ENCODE data around the gene PYGO2.

PYGO2 gene

DNA sequence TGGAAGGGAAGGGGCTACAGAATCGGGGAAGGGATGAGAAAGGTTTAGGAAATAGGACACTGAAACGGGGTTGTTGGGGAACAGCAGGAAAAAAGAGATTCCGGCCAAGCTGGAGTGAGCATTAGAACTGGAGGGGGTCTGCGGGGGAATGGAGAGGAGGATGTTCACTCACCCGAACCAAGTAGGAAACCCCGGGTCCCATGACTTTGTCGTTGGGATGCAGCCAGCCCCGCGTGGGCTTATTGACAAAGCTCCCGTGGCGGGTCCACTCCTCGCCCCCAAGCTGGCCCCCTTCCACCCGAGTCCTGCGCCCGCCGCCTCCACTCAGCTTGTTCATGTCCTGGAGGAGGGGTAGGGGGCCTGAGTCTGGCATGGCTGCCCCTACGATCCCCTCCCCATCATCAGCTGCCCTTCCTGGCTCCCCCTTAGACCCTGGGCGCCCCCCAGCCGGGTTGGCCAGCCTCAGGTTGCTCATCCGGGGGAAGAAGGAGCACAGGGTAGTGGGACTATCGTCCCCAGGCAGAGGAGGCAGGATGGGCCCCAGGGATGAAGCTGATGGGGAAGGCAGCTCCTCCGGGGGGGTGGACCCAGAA lies 8.4 kb upstream of the PYGO2 start:
- TF ChIP-seq, protein P1, sequence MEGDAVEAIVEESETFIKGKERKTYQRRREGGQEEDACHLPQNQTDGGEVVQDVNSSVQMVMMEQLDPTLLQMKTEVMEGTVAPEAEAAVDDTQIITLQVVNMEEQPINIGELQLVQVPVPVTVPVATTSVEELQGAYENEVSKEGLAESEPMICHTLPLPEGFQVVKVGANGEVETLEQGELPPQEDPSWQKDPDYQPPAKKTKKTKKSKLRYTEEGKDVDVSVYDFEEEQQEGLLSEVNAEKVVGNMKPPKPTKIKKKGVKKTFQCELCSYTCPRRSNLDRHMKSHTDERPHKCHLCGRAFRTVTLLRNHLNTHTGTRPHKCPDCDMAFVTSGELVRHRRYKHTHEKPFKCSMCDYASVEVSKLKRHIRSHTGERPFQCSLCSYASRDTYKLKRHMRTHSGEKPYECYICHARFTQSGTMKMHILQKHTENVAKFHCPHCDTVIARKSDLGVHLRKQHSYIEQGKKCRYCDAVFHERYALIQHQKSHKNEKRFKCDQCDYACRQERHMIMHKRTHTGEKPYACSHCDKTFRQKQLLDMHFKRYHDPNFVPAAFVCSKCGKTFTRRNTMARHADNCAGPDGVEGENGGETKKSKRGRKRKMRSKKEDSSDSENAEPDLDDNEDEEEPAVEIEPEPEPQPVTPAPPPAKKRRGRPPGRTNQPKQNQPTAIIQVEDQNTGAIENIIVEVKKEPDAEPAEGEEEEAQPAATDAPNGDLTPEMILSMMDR (IDR thresholded peaks at IDR 0.05; ENCODE audit: low read depth, low read length) = no peak
- DNase-seq (ENCODE audit: extremely low read depth, low read depth) = no peak

DNA sequence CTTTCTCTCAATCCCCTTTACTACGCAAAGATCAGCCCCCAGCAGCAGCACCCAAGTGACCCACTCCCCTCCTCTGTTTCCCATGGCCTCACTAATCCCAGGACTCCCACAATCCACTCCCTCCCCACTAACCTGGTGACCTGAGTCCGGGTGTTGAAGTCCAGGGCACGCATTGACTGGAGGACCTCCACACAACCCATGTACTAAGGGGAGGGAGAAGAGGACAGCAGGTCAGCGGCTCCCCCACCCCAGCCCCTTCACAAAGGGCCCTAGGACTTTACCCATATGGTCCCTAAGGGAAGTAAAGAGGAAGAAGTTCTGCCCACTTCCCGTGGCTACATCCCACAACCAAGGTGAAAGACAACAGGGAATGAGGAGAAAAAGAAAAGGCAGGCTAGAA lies 7.7 kb upstream of the PYGO2 start:
- TF ChIP-seq, protein P1 (IDR thresholded peaks at IDR 0.05; ENCODE audit: low read depth, low read length) = no peak
- no peak for DNase-seq (ENCODE audit: extremely low read depth, low read depth)

DNA sequence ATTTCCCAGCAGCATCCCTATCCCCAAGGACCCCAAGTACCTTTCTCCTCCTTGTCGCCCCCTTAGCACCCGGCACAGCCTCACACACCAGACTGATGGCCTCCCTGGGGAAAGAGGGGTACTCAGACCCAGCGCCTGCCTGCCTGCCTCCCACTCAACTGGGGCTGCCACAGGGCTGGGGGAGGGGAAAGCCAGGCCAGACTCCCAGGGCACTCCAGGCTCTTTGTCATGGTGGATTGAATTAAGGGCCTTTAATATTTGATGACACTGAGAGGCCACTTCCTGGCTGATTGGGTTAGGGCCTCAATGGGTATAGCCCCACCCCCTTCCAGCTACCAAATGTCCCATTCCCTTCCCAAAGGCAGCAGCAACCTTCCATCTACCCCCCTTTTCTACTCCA lies 7.1 kb upstream of the PYGO2 start:
- DNase-seq (ENCODE audit: extremely low read depth, low read depth) = no peak
- TF ChIP-seq, protein P1 (IDR thresholded peaks at IDR 0.05; ENCODE audit: low read depth, low read length) = no peak

DNA sequence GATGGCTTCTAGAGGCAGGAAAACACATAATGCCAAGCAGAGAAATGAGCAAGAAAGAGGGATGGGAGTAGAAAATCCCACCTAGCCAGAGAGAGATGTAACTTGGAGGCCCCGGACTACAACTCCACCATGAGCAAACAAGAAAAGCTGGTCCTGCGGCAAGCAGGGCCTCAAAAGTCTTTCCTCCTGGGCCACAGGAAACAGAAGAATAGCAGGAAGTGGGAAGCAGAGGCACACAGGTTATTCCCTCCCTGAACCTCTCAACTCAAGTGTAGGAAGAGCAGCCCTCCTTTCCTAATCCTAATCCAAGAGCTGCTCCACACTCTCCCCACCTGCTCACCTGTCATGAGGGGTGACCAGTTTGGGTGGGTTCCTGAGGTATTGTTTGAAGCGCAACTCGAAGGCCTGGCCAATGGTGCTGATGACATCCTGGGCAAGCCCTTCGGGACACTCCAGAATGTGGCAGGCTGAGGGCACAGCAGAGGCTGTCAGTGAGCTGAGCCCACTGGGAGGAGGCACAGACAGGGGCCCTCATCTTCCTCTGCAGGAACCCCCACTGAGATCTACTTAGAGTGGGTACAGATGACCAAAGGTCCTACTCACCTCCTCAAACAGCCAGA lies 5.9 kb upstream of the PYGO2 start:
- TF ChIP-seq, protein P1 (IDR thresholded peaks at IDR 0.05; ENCODE audit: low read depth, low read length) = no peak
- DNase-seq (ENCODE audit: extremely low read depth, low read depth) = no peak

DNA sequence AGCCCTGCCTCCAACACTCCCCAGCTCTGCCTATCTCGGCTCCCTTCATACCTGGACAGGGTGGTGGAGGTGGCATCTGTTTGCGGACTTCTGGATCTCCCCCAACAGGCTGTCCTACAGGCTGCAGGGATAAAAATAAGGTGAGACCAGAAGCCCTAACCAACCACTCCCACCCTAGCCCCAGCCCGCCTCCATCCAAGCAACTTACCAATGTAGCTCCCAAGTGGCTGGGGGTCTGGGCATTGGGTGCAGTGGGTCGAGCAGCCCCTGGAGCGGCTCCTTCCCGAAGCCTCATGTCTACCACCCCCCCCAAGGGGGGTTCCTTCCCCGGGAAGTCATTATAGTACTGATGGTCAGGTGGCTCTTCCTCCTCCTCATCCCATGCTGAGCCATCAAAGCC lies 4.5 kb upstream of the PYGO2 start:
- DNase-seq (ENCODE audit: extremely low read depth, low read depth) = no peak
- TF ChIP-seq, protein P1 (IDR thresholded peaks at IDR 0.05; ENCODE audit: low read depth, low read length) = no peak

DNA sequence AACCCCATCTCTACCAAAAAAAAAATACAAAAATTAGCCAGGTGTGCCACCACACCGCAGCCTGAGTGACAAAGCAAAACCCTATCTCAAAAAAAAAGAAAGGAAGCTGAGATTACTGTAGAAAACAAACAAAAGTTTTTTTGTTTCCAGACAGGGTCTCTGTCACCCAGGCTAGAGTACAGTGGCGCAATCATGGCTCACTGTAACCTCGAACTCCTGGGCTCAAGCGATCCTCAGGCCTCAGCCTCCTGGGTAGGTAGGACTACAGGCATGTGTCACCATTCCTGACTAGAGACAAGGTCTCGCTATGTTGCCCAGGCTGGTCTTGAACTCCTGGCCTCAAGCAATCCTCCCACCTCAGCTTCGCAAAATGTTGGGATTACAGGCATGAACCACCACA lies 2.8 kb upstream of the PYGO2 start:
- TF ChIP-seq, protein P1 (IDR thresholded peaks at IDR 0.05; ENCODE audit: low read depth, low read length) = no peak
- no peak for DNase-seq (ENCODE audit: extremely low read depth, low read depth)

DNA sequence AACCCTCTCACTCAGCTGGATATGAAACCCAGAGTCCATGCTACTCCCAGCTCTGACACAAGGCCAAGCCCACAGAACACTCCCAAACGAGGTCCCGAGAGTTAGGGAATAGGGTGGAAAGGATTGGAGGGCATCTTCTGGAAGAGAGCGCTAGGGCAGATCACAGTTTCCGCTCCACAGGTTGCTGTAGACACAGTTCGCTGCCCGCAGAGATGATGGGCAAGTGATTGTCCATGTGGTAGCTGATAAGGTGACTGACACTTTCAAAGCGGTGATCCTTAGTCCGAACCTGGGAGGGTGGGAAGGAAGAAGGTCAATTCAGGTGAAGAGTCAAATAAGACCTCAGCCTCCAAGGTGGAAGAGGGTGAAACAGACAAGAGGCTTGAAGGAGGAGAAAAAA lies 2.1 kb upstream of the PYGO2 start:
- no peak for DNase-seq (ENCODE audit: extremely low read depth, low read depth)
- TF ChIP-seq, protein P1 (IDR thresholded peaks at IDR 0.05; ENCODE audit: low read depth, low read length) = no peak
